Measurements from ENCODE around the gene MMP24.

MMP24 gene

GRCh38 chr20:35263532-35264341 is 37.2 kb downstream of the MMP24 start:
- Histone ChIP-seq H3K36me3 (ENCODE audit: control insufficient read depth, low read depth, low read length) (no peaks in the 10 kb centered on the region), H3K4me3 (ENCODE audit: low read length) (peak overlapping the region; percentile 18), H3K27ac (ENCODE audit: low read length) (peak overlapping the region; percentile 82), H3K9ac (ENCODE audit: low read length) (peak overlapping the region; percentile 55), H3K9me3 (ENCODE audit: control insufficient read depth, low read depth, low read length) (no peaks in the 10 kb centered on the region), H3K27me3 (ENCODE audit: control insufficient read depth, insufficient read depth, low read length) (no peaks in the 10 kb centered on the region), H3K4me1 (ENCODE audit: control insufficient read depth, low read depth, low read length) (peaks cover 33% of the 10 kb centered on the region)

- Histone ChIP-seq H3K4me1 (ENCODE audit: control insufficient read depth, low read depth, low read length) (peaks cover 32% of the 10 kb centered on the region), H3K27ac (ENCODE audit: low read length) (no peak overlapping the region), H3K27me3 (ENCODE audit: control insufficient read depth, insufficient read depth, low read length) (no peaks in the 10 kb centered on the region), H3K36me3 (ENCODE audit: control insufficient read depth, low read depth, low read length) (no peaks in the 10 kb centered on the region), H3K9me3 (ENCODE audit: control insufficient read depth, low read depth, low read length) (no peaks in the 10 kb centered on the region), H3K9ac (ENCODE audit: low read length) (no peak overlapping the region), H3K4me3 (ENCODE audit: low read length) (no peak overlapping the region)
Observed at GRCh38 chr20:35264755-35265154, 38.3 kb downstream of the MMP24 start.

- Histone ChIP-seq H3K9me3 (ENCODE audit: control insufficient read depth, low read depth, low read length) (no peaks in the 10 kb centered on the region), H3K27ac (ENCODE audit: low read length) (no peak overlapping the region), H3K4me3 (ENCODE audit: low read length) (no peak overlapping the region), H3K36me3 (ENCODE audit: control insufficient read depth, low read depth, low read length) (no peaks in the 10 kb centered on the region), H3K9ac (ENCODE audit: low read length) (no peak overlapping the region), H3K27me3 (ENCODE audit: control insufficient read depth, insufficient read depth, low read length) (no peaks in the 10 kb centered on the region), H3K4me1 (ENCODE audit: control insufficient read depth, low read depth, low read length) (peaks cover 16% of the 10 kb centered on the region)
Observed at GRCh38 chr20:35267092-35267491, 40.6 kb downstream of the MMP24 start.

- no peak overlapping the region for H3K27ac ChIP-seq (ENCODE audit: low read length)
- no peaks in the 10 kb centered on the region for H3K36me3 ChIP-seq (ENCODE audit: control insufficient read depth, low read depth, low read length)
- H3K27me3 ChIP-seq (ENCODE audit: control insufficient read depth, insufficient read depth, low read length): no peaks in the 10 kb centered on the region
- H3K4me1 ChIP-seq (ENCODE audit: control insufficient read depth, low read depth, low read length): peaks cover 6% of the 10 kb centered on the region
- H3K9ac ChIP-seq (ENCODE audit: low read length): no peak overlapping the region
- no peak overlapping the region for H3K4me3 ChIP-seq (ENCODE audit: low read length)
- H3K9me3 ChIP-seq (ENCODE audit: control insufficient read depth, low read depth, low read length): no peaks in the 10 kb centered on the region
Observed at GRCh38 chr20:35269055-35269781, 42.7 kb downstream of the MMP24 start.

GRCh38 chr20:35270021-35270902 is 43.8 kb downstream of the MMP24 start:
- H3K4me3 ChIP-seq (ENCODE audit: low read length): no peak overlapping the region
- no peaks in the 10 kb centered on the region for H3K9me3 ChIP-seq (ENCODE audit: control insufficient read depth, low read depth, low read length)
- no peaks in the 10 kb centered on the region for H3K27me3 ChIP-seq (ENCODE audit: control insufficient read depth, insufficient read depth, low read length)
- no peak overlapping the region for H3K9ac ChIP-seq (ENCODE audit: low read length)
- H3K36me3 ChIP-seq (ENCODE audit: control insufficient read depth, low read depth, low read length): no peaks in the 10 kb centered on the region
- no peak overlapping the region for H3K27ac ChIP-seq (ENCODE audit: low read length)
- H3K4me1 ChIP-seq (ENCODE audit: control insufficient read depth, low read depth, low read length): peaks cover 6% of the 10 kb centered on the region

GRCh38 chr20:35271073-35271882 is 44.8 kb downstream of the MMP24 start:
- Histone ChIP-seq H3K9me3 (ENCODE audit: control insufficient read depth, low read depth, low read length) (no peaks in the 10 kb centered on the region), H3K36me3 (ENCODE audit: control insufficient read depth, low read depth, low read length) (no peaks in the 10 kb centered on the region), H3K27me3 (ENCODE audit: control insufficient read depth, insufficient read depth, low read length) (no peaks in the 10 kb centered on the region), H3K4me3 (ENCODE audit: low read length) (no peak overlapping the region), H3K9ac (ENCODE audit: low read length) (no peak overlapping the region), H3K27ac (ENCODE audit: low read length) (no peak overlapping the region), H3K4me1 (ENCODE audit: control insufficient read depth, low read depth, low read length) (peaks cover 6% of the 10 kb centered on the region)

GRCh38 chr20:35271904-35272303 is 45.4 kb downstream of the MMP24 start:
- Histone ChIP-seq H3K4me1 (ENCODE audit: control insufficient read depth, low read depth, low read length) (peaks cover 6% of the 10 kb centered on the region), H3K27ac (ENCODE audit: low read length) (no peak overlapping the region), H3K4me3 (ENCODE audit: low read length) (no peak overlapping the region), H3K9ac (ENCODE audit: low read length) (no peak overlapping the region), H3K27me3 (ENCODE audit: control insufficient read depth, insufficient read depth, low read length) (no peaks in the 10 kb centered on the region), H3K9me3 (ENCODE audit: control insufficient read depth, low read depth, low read length) (no peaks in the 10 kb centered on the region), H3K36me3 (ENCODE audit: control insufficient read depth, low read depth, low read length) (no peaks in the 10 kb centered on the region)

- H3K4me3 ChIP-seq (ENCODE audit: low read length): no peak overlapping the region
- H3K27me3 ChIP-seq (ENCODE audit: control insufficient read depth, insufficient read depth, low read length): no peaks in the 10 kb centered on the region
- no peak overlapping the region for H3K27ac ChIP-seq (ENCODE audit: low read length)
- H3K4me1 ChIP-seq (ENCODE audit: control insufficient read depth, low read depth, low read length): peaks cover 6% of the 10 kb centered on the region
- no peaks in the 10 kb centered on the region for H3K9me3 ChIP-seq (ENCODE audit: control insufficient read depth, low read depth, low read length)
- H3K9ac ChIP-seq (ENCODE audit: low read length): no peak overlapping the region
- H3K36me3 ChIP-seq (ENCODE audit: control insufficient read depth, low read depth, low read length): peaks cover 2% of the 10 kb centered on the region
Observed at GRCh38 chr20:35273449-35274171, 47.1 kb downstream of the MMP24 start.

GRCh38 chr20:35274172-35275092 is 47.9 kb downstream of the MMP24 start:
- Histone ChIP-seq H3K4me3 (ENCODE audit: low read length) (no peak overlapping the region), H3K9ac (ENCODE audit: low read length) (no peak overlapping the region), H3K4me1 (ENCODE audit: control insufficient read depth, low read depth, low read length) (peaks cover 2% of the 10 kb centered on the region), H3K9me3 (ENCODE audit: control insufficient read depth, low read depth, low read length) (no peaks in the 10 kb centered on the region), H3K27ac (ENCODE audit: low read length) (no peak overlapping the region), H3K36me3 (ENCODE audit: control insufficient read depth, low read depth, low read length) (peaks cover 10% of the 10 kb centered on the region), H3K27me3 (ENCODE audit: control insufficient read depth, insufficient read depth, low read length) (no peaks in the 10 kb centered on the region)

All from iPS-18a (cell line).